ENCODE results near the gene COL5A1.
"Not testable (repeated sequence)": the region's sequence is repeated elsewhere in the genome, so short reads cannot be mapped to it uniquely, and the experiment has no call there.

The COL5A1 gene

DNA sequence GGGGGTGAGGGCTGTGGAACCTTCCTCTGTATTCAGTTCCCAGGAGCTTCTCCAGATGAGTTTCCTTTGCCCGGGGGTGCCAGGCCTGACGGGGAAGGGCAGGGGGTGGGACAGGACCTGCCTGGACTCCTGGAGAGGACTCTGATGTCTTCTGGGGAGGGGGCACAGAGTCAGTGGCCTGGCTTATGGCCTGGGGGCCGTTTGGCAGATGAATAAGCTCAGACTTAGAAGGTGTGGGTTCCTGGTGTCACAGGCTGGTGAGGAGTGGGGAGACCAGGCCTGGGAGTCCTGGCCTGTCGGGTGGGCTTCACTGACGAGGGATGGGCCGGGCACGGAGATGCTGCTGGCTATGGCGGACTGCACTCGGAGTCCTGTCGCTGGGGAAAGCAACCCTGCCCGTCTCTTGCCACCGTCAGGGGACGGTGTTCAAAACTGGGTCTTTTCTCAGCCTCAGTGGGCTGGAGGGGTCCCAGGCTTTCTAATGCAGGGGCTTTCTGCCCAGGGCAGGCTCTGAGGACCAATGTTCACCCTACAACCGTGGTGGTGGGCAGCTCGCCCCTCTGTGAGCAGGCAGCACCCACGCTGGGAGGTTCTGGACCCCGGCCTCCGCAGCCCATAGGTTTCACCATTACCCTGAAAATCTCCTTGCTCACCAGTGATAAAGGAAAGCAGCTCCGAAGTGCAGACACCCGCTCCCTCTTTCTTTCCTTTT, 16.2 kb downstream of the COL5A1 start:
- no peak for DNase-seq (ENCODE audit: low spot score)

GRCh38 chr9:134658378-134658955, 16.9 kb downstream of the COL5A1 start:
- DNase-seq (ENCODE audit: low spot score): no peak

GRCh38 chr9:134659688-134660131, 18.1 kb downstream of the COL5A1 start:
- DNase-seq (ENCODE audit: low spot score): no peak

DNA sequence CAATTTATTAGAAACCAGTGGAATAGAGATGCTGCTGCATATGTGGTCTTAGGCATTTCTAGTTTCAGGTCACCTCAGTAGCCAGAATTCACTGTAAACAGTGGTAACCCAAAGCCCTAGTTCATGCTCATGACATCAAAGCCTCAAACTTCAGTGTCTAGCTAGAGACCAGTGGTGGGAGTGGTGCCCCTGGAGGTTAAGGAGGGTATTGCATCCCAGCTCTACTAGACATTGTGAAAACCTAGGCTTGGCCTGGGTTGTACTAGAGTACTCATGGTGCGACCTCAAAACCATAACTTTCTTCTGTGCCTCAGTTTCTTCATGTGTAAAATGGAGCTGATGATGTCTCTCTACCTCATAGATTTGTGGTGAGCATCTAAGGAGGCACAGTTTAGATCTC, 18.8 kb downstream of the COL5A1 start:
- DNase-seq (ENCODE audit: low spot score): no peak

DNA sequence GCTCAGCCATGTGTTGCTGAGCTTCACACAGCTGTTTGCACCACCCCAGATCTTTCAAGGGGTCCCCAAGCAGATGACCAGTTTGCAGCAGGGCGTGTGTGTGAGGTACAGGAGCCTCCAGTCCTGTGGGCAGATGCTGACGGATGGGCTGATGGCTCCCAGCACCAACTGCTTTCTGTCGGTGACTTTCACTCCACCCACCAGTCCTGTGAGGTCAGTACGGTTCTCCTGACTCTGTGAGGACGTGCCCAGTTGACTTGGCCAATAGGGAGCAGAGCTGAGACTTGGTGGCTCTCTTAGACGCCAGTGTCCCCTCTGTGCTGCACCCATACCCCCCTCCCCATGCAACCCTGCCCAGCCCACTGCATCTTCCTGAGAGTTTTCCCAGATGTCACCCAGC, 19.7 kb downstream of the COL5A1 start:
- DNase-seq (ENCODE audit: low spot score): no peak

GRCh38 chr9:134661791-134662142, 20.2 kb downstream of the COL5A1 start:
- no peak for DNase-seq (ENCODE audit: low spot score)

DNA sequence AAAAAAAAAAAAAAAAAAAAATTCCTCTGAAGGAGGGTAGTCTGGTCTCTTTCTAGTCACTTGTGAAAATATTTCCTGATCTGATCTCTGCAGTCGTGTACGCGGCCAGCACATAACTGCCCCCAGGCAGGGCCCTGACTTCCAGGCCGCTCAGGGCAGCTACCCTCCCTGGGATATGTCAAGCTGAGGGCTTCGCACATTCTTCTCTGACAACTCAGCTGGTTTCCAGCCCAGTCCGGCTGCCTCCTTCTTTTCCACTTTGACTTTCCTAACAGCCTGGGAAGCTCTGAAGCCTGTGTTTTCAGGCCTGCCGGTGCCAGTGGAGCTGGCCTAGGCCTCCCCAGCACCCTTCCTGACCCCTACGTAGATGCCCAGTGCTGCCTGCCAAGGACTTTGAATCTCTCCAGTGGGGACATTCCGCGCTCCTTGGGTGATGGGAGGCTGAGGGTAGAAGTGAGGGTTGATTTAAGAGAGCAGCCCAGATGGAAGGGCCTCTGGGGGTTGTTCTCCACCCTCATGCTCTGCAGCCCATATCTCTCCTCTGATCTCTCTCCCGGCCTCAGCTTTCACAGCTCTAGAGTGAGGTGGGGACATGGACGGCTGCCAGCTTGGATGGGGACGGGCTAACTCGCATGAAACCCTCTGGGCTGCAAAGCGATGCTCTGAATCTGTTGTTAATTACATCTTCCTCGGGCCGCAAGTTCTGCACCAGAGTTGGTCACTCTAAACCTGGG, 20.7 kb downstream of the COL5A1 start:
- no peak for DNase-seq (ENCODE audit: low spot score)

- DNase-seq (ENCODE audit: low spot score): no peak
Measured at GRCh38 chr9:134663084-134663483, 21.5 kb downstream of the COL5A1 start.

DNA sequence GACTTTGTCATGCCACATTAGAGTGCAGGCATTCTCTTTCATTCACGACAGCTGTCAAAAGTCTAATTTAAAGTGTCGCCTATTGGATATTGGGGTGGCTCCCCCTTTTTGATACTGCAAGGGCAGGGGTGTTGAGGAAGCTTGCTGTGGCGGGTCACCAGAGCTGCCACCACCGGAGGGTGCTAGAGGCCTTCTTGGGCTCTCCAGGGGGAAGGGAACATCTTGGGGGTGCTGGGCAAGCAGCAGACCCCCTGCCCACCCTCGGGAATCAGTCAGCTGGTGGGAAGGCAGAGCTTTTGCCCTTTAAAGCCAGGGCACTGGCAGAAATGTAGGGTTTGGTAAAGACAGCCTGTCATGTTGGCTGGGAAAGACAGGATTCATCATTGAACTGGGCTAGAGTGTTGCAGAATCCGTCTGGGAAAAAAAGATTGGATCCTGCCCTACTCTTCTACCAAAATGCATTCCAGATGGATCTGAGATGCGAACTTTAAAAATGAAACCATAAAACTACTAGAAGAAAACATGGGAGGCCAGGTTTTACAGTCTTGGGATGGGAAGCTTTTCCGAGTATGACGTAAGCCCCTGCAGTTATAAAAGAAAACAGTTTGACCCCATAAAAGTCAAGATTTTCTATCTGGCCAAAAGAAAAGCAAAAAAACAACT, 22.3 kb downstream of the COL5A1 start:
- no peak for DNase-seq (ENCODE audit: low spot score)

DNA sequence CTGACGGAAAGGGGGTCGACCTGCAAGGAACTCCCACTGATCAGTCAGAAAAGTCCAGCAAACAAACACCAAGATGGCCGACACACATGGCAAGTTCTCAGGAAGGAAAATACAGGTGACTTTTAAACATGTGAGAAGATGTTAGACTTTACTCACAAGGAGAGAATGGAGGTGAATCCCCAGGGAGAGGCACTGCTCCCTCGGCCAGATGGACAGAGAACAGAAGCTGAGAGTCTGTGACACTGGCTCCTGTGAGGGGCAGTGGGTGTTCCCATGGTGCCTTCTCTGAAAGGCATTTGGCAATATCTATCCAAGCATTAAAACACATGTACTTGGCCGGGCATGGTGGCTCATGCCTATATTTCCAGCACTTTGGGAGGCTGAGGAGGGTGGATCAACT, 22.8 kb downstream of the COL5A1 start:
- DNase-seq (ENCODE audit: low spot score): no peak

- DNase-seq (ENCODE audit: low spot score): no peak
Measured at GRCh38 chr9:134666208-134666607, 24.6 kb downstream of the COL5A1 start.

GRCh38 chr9:134666831-134667230, 25.2 kb downstream of the COL5A1 start:
- DNase-seq (ENCODE audit: low spot score): no peak

DNA sequence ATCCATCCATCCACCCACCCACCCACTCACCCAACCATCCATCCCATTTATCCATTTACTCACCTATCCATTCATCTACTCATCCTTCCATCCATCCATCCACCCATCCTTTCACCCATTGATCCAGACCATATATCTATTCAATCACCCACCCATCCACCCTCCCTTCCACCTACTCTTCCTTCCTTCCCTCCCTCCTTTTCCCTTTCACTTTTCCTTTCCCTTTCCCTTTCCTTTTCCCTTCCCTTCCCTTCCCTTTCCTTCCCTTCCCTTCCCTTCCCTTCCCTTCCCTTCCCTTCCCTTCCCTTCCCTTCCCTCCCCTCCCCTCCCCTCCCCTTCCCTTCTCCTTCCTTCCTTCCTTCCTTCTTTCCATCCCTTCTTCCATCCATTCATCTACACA, 27.4 kb downstream of the COL5A1 start:
- DNase-seq (ENCODE audit: low spot score): not testable (repeated sequence)

DNA sequence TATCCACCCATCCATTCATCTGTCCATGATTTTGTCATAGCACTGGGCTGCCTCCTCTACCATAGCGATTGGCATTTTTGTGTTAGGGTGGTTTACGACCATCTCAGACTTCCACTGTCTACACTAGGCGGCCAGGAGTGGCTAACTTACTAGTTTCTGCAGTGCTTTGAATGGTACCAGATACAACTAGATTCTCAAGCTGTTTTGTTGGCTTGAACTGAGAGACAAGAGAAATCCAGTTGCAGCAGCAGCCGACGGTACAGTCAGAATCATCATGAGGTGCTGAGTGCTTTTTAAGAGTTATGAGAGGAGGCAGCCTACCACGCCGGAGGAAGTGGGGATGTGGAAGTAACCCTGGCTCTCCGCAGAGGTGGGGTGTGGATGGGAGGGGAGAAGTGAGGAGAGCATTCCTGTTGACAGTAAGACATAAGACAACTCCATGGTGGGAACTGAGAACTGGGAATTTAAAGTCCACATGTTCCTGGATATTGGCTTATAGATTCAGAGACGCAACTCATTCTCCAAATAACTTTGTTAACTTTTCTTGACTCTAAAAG, 27.9 kb downstream of the COL5A1 start:
- no peak for DNase-seq (ENCODE audit: low spot score)

DNA sequence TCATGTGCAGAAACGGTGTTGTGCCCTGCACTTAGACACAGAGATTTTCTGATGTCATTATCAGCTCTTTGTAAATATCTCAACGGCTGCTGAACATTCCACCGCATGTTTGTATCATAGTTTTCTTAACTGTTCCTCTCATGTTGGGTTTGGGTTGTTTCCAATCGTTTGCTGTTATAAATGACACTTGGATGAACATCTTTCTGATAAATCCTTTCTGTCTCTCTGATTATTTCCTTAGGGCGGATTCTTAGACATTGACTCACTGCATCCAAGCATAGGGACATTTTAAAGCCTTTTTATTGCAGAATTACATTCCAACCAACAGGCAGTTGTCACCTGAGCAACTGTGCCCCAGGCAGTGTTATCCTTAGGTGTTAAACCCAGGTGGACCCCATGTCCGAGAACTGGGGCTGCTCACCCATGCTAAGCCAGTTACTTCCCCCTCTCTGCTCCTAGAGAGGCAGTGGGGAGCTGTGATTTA, 28.5 kb downstream of the COL5A1 start:
- no peak for DNase-seq (ENCODE audit: low spot score)

- no peak for DNase-seq (ENCODE audit: low spot score)
Measured at GRCh38 chr9:134670851-134671281, 29.3 kb downstream of the COL5A1 start.

GRCh38 chr9:134671341-134672113, 29.9 kb downstream of the COL5A1 start:
- no peak for DNase-seq (ENCODE audit: low spot score)

DNA sequence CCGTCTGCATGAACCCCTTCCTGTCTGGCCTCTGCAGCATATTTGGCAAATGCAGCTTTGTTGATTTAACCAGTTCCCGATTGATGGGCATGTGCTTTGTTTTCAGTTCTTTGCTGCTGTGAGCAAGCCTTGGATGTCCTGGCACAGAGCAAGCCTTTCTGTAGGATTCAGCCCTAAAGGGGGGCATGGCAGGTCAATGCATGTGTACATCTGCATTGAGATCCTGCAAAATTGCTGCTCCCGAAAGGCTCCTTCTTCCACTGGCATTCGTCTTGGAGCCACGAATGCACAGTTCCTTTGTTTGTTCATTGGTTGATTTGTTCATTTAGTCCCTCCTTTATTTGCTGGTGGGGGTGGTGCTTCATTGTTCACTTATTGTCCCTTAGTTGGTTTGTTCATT, 34.8 kb downstream of the COL5A1 start:
- DNase-seq (ENCODE audit: low spot score): no peak

DNA sequence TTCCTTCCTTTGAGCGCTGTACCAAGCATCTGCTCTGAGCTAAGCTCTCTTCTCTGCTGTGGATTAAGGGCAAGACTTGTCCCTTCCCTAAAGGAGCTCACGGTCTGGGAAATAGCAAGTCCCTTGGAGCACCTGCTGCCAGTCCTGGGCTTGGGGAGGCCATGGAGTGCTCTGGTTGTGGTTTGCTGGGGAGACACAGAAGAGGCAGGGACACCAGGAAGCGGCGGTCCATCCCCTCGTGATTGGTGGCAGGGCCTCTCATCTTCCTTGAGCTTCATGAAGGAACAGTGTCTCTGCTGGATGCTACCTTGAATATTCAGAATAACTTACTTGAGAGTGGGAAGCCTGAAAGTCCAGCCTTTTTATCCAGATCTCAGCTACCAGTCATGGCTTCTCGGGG, 35.3 kb downstream of the COL5A1 start:
- DNase-seq (ENCODE audit: low spot score): no peak

DNA sequence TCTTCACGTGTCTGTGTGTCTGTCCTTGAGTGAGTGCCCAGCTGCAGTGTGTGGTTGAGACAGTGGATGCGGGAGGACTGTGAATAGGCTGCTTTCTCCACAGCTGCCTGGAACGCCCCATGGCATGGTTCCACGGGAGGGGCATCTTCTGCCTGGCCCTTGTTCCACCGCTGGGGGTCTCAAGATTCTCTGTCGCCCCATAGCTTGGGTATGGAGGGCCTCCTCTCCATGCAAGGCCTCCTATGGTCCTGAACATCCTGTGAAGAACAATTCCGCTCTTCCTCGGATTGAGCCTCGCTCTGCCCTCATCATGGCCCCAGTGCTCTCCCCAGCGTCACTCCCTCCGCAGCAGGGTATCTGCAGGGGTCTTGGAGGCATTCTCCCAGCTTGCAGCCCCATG, 36.1 kb downstream of the COL5A1 start:
- no peak for DNase-seq (ENCODE audit: low spot score)

DNA sequence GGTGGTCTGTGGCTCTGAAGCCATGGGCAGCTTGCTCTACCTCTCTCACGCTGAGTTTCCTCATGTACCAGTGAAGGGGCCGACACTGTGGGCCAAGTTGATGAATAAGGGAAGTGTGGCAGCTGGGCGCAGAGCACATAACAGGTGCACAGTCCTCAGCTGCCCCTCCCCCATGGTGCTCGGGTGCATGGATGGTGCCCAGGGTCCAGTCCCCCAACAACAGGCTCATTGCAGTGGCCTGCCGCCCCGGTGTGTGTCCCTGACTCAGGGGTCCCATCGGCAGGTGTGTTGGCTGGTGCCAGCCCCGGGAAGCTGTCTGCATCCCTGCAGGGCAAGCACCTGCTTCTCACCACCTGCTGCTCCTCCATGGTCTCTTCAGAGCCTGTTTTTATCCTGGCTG, 36.6 kb downstream of the COL5A1 start:
- DNase-seq (ENCODE audit: low spot score): no peak
